Esophagus squamous epithelium (tissue), 4 donors: Measurements from ENCODE around the gene ALDH16A1.

ENCODE experiments used
- CTCF ChIP-seq, 6 experiments: fragments of 450-650 bp in 4 of 6; fragments of 200-600 bp in 2 of 6; sonication (generic) in 2 of 6; IDR thresholded peaks; one replicate each; pipeline ENCODE4 v1.5.1; 2016 to 2019; ENCODE audit warnings: antibody characterized with exemption in 6 of 6, mild to moderate bottlenecking in 4 of 6, moderate library complexity in 4 of 6
- POLR2A ChIP-seq, 4 donors: fragments of 450-650 bp; IDR thresholded peaks; one replicate each; pipeline ENCODE4 v1.6.1; 2017; ENCODE audit warnings: antibody characterized with exemption in 4 of 4, mild to moderate bottlenecking in 4 of 4, moderate library complexity in 3 of 4

DNA sequence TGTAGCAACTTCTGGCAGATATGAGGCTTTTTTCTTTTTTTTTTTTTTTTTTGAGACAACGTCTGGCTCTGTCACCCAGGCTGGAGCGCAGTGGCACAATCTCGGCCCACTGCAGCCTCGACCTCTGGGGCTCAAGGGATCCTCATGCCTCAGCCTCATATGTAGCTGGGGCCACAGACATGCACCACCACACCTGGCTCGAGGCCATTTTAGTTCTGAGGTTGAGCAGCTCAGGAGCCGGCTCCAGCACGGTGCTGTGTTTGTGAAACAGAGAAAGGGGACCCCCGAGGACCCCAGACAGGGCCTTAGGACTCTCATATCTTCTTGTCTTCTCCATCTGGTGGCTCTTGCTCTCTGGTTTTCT is 17.6 kb downstream of the ALDH16A1 start:
- TF ChIP-seq CTCF (IDR thresholded peaks at IDR 0.05) (no peak), POLR2A (IDR thresholded peaks at IDR 0.05) (no peak)
